ENCODE data around the gene PARD3B. TPM values are rescaled to one million over a fixed set of nuclear protein-coding genes. Genes with fewer than 3 reads are reported as not detected.

Gene PARD3B
- total RNA-seq, 1 experiment from 2014 or later: 10.1 TPM

DNA sequence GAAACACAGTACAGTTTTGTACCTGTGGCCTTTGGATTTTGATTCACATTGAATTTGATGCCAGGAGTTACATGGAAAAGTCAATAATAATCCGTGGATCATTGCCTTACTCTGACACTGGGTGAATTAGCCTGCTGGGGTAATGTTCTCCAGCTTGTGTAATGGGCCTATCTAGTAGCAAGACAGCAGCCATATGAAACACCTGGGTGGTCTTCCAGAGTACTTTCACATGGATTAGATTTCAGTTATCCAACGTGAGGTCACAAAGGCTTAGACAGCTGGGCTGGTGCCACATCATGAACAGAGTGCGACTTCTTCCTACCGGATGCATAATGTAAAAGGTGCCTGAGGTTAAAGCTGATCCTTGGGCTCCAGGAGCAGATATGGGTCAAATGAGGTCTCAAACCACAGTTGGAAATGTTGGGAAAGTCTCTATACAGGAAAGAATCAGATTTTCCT is 486.8 kb downstream of the PARD3B start:
- Mint-ChIP-seq H3K36me3 (ENCODE audit: insufficient read depth, unreplicated experiment) (no peaks in the 10 kb centered on the region), H3K27ac (ENCODE audit: unreplicated experiment) (no peak overlapping the region), H3K9me3 (ENCODE audit: low read depth, unreplicated experiment) (no peaks in the 10 kb centered on the region), H3K4me1 (ENCODE audit: low read depth, unreplicated experiment) (peaks cover 7% of the 10 kb centered on the region), H3K4me3 (ENCODE audit: low read depth, unreplicated experiment) (no peak overlapping the region), H3K27me3 (ENCODE audit: unreplicated experiment) (no peaks in the 10 kb centered on the region)
- no TSS peak for BruUV-seq (replicated peaks)
- CTCF ChIA-PET: no interaction called here
- intact Hi-C loops (cut with micrococcal nuclease; ENCODE audit: unreplicated experiment): no loop called here
- TF ChIP-seq, protein P1, sequence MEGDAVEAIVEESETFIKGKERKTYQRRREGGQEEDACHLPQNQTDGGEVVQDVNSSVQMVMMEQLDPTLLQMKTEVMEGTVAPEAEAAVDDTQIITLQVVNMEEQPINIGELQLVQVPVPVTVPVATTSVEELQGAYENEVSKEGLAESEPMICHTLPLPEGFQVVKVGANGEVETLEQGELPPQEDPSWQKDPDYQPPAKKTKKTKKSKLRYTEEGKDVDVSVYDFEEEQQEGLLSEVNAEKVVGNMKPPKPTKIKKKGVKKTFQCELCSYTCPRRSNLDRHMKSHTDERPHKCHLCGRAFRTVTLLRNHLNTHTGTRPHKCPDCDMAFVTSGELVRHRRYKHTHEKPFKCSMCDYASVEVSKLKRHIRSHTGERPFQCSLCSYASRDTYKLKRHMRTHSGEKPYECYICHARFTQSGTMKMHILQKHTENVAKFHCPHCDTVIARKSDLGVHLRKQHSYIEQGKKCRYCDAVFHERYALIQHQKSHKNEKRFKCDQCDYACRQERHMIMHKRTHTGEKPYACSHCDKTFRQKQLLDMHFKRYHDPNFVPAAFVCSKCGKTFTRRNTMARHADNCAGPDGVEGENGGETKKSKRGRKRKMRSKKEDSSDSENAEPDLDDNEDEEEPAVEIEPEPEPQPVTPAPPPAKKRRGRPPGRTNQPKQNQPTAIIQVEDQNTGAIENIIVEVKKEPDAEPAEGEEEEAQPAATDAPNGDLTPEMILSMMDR (IDR thresholded peaks at IDR 0.05; ENCODE audit: unreplicated experiment): no peak
- DNase-seq: no peak

DNA sequence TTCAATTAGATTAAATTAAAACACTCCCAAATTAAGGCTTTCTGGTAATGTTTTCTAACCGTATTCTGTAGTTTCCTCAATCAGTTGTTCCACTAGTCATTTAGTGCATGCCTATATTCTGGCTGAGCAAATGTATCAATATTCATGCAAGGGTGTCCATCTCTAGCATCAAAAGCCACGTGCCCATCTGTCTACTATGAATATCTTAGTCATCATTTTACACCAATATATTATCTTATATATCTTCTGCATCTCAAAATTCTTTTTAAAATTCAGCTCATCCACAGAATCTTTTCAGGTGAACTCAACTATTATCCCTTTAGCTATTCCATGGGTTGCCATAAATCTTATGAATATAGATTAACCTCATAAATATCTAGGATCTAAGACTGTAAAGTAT is 488.2 kb downstream of the PARD3B start:
- peaks cover 7% of the 10 kb centered on the region for H3K4me1 Mint-ChIP-seq (ENCODE audit: low read depth, unreplicated experiment)
- CTCF ChIA-PET: no interaction called here
- H3K36me3 Mint-ChIP-seq (ENCODE audit: insufficient read depth, unreplicated experiment): no peaks in the 10 kb centered on the region
- no peak overlapping the region for H3K27ac Mint-ChIP-seq (ENCODE audit: unreplicated experiment)
- intact Hi-C loops (cut with micrococcal nuclease; ENCODE audit: unreplicated experiment): no loop called here
- H3K9me3 Mint-ChIP-seq (ENCODE audit: low read depth, unreplicated experiment): no peaks in the 10 kb centered on the region
- BruUV-seq (replicated peaks): no TSS peak
- TF ChIP-seq, protein P1 (IDR thresholded peaks at IDR 0.05; ENCODE audit: unreplicated experiment): no peak
- DNase-seq: no peak
- no peaks in the 10 kb centered on the region for H3K27me3 Mint-ChIP-seq (ENCODE audit: unreplicated experiment)
- H3K4me3 Mint-ChIP-seq (ENCODE audit: low read depth, unreplicated experiment): no peak overlapping the region

DNA sequence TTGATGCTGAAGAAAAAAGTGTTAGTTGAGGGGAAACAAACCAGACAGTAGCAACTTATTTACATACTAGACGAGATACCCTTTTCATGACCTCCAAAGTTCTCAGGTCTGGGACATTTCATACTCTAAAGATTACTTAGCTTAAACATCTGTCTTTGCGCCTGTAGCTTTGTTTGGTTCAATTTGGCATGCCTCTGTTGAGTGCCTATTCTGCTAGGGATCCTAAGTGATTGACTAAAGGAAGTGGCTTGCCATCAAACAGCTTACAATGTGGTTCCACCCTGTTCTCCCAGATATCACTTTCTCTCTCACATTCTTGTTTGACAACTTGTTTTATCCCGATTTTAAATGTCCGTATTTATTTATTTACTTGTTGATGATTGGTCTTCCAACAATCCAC is 488.8 kb downstream of the PARD3B start:
- no TSS peak for BruUV-seq (replicated peaks)
- no peak overlapping the region for H3K4me3 Mint-ChIP-seq (ENCODE audit: low read depth, unreplicated experiment)
- H3K36me3 Mint-ChIP-seq (ENCODE audit: insufficient read depth, unreplicated experiment): no peaks in the 10 kb centered on the region
- TF ChIP-seq, protein P1 (IDR thresholded peaks at IDR 0.05; ENCODE audit: unreplicated experiment): no peak
- no peak for DNase-seq
- H3K9me3 Mint-ChIP-seq (ENCODE audit: low read depth, unreplicated experiment): no peaks in the 10 kb centered on the region
- H3K4me1 Mint-ChIP-seq (ENCODE audit: low read depth, unreplicated experiment): peaks cover 7% of the 10 kb centered on the region
- intact Hi-C loops (cut with micrococcal nuclease; ENCODE audit: unreplicated experiment): no loop called here
- H3K27me3 Mint-ChIP-seq (ENCODE audit: unreplicated experiment): no peaks in the 10 kb centered on the region
- no peak overlapping the region for H3K27ac Mint-ChIP-seq (ENCODE audit: unreplicated experiment)
- CTCF ChIA-PET: no interaction called here

DNA sequence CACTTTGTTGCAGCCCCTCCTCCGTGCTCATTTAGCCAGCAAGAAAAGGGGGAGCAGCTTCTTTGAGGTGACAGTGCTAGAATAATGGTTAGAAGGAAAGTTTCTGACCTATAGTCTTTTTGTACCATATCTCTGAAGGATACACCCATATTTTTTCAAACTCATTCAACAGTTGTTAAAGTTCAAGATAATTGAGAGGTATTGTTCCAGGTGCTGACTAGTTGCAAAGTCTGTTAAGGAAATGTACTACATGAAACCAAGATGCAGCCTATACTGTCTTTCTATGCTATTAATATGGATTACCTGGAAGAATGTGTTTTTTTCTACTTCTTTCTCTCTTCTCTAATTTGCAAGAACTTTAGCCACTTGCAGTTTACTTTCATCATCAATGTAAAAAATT is 495.0 kb downstream of the PARD3B start:
- Mint-ChIP-seq H3K4me1 (ENCODE audit: low read depth, unreplicated experiment) (peaks cover 12% of the 10 kb centered on the region), H3K27me3 (ENCODE audit: unreplicated experiment) (no peaks in the 10 kb centered on the region), H3K27ac (ENCODE audit: unreplicated experiment) (no peak overlapping the region), H3K9me3 (ENCODE audit: low read depth, unreplicated experiment) (no peaks in the 10 kb centered on the region), H3K36me3 (ENCODE audit: insufficient read depth, unreplicated experiment) (no peaks in the 10 kb centered on the region), H3K4me3 (ENCODE audit: low read depth, unreplicated experiment) (no peak overlapping the region)
- BruUV-seq (replicated peaks): no TSS peak
- TF ChIP-seq, protein P1 (IDR thresholded peaks at IDR 0.05; ENCODE audit: unreplicated experiment): no peak
- intact Hi-C loops (cut with micrococcal nuclease; ENCODE audit: unreplicated experiment): no loop called here
- CTCF ChIA-PET: no interaction called here
- no peak for DNase-seq
